Activated CD4-positive, alpha-beta T cell treated with anti-CD3 and anti-CD28 coated beads, Interleukin-2, amount 10 ng/mL, durations not matched to agents 24 days and 14 days (primary cell): Measurements from ENCODE around the gene C4A. TPM values are rescaled to one million over a fixed set of nuclear protein-coding genes. Genes with fewer than 3 reads are reported as not detected.
"Not testable (repeated sequence)": the region's sequence is repeated elsewhere in the genome, so short reads cannot be mapped to it uniquely, and the experiment has no call there.

Experiments
- DNase-seq: peaks from one replicate; pipeline ENCODE4 v3.0.0; 2022
- H3K27ac Mint-ChIP-seq: one replicate; pipeline ENCODE4 v1.8.0; 2022; ENCODE audit warnings: mild to moderate bottlenecking, mixed read lengths
- H3K27me3 Mint-ChIP-seq: one replicate; pipeline ENCODE4 v1.8.0; 2022; ENCODE audit warnings: mixed read lengths
- H3K36me3 Mint-ChIP-seq: one replicate; pipeline ENCODE4 v1.8.0; 2022; ENCODE audit warnings: low read depth, mild to moderate bottlenecking, mixed read lengths
- H3K4me1 Mint-ChIP-seq: one replicate; pipeline ENCODE4 v1.8.0; 2021; ENCODE audit warnings: mixed read lengths
- H3K4me3 Mint-ChIP-seq: one replicate; pipeline ENCODE4 v1.8.0; 2022; ENCODE audit warnings: mild to moderate bottlenecking, moderate library complexity, mixed read lengths
- H3K9me3 Mint-ChIP-seq: one replicate; pipeline ENCODE4 v1.8.0; 2021; ENCODE audit warnings: mixed read lengths
- intact Hi-C: fragments of 100-400 bp; cut with micrococcal nuclease; formaldehyde crosslinking; loops from one replicate; pipeline ENCODE4 v1.15.1; 2023
- total RNA-seq: library from RNA; stranded (reverse); gene quantifications from 2 replicates; pipeline ENCODE4 v1.2.3, GENCODE V29; 2022

The C4A gene
- total RNA-seq, 1 donor from 2014 or later: 2.7 TPM

DNA sequence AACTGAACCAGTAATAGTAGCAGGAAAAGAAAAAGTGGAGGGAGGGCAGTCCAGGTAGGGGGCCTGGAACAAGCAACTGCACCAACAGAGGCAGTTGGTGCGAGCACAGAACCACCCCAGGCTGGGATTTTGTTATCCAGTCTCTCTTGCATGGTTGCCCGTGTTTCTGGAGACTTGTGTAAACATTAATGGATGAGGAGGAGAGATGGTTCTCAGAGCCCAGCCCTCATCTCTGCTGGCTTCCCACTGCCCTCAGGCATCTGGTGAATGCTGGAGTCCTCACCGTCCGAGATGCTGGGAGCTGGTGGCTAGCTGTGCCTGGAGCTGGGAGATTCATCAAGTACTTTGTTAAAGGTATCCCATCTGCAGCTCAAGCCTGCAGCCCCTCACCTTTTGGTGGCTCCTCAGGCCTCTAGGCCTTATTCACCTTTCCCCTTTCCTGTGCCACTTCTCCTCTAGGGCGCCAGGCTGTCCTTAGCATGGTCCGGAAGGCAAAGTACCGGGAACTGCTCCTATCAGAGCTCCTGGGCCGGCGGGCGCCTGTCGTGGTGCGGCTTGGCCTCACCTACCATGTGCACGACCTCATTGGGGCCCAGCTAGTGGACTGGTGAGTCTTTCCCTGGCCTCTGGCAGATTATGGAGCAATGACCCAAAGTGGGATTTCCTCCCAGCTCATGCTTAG, 1.5 kb upstream of the C4A start:
- H3K4me3 Mint-ChIP-seq, H3K36me3 Mint-ChIP-seq, intact Hi-C loops, H3K9me3 Mint-ChIP-seq, DNase-seq, H3K27me3 Mint-ChIP-seq, H3K4me1 Mint-ChIP-seq: not testable (repeated sequence)
- peak overlapping the region; percentile 43 for H3K27ac Mint-ChIP-seq

GRCh38 chr6:31980998-31981397, 859 bp upstream of the C4A start:
- H3K27me3 Mint-ChIP-seq, DNase-seq, H3K4me1 Mint-ChIP-seq, H3K27ac Mint-ChIP-seq, H3K4me3 Mint-ChIP-seq, H3K9me3 Mint-ChIP-seq, H3K36me3 Mint-ChIP-seq, intact Hi-C loops: not testable (repeated sequence)

DNA sequence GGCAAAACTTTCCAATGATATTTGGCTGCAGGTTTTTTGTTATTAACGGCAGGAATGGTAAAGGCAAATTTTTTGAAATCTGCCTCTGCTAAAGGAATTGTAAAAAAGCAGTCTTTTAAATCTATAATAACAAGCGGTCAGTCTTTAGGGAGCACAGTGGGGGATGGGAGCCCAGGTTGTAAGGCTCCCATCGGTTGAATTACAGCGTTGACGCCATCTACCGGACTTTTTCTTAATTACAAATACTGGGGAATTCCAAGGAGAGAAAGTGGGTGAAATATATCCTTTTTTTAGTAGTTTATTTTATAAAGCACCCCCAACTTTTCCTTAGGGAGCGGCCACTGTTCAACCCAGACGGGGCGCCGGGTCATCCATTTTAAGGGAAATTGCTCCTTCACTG, 7.5 kb downstream of the C4A start:
- H3K9me3 Mint-ChIP-seq, H3K36me3 Mint-ChIP-seq, DNase-seq, H3K27me3 Mint-ChIP-seq, H3K27ac Mint-ChIP-seq, H3K4me1 Mint-ChIP-seq, H3K4me3 Mint-ChIP-seq, intact Hi-C loops: not testable (repeated sequence)

DNA sequence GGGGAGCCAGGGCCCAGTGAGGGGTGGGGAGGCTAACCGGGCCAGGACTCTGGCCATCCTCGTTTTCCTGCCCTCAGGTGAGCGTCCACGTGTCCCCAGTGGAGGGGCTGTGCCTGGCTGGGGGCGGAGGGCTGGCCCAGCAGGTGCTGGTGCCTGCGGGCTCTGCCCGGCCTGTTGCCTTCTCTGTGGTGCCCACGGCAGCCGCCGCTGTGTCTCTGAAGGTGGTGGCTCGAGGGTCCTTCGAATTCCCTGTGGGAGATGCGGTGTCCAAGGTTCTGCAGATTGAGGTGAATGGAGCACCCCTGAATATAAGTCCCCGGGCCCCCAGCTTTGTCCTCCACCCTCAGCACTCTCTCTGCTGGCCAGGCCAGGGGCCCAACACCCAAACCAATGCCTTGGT, 12.6 kb downstream of the C4A start:
- intact Hi-C loops, H3K36me3 Mint-ChIP-seq, H3K27me3 Mint-ChIP-seq, H3K4me3 Mint-ChIP-seq, H3K27ac Mint-ChIP-seq, H3K4me1 Mint-ChIP-seq, H3K9me3 Mint-ChIP-seq: not testable (repeated sequence)
- DNase-seq: peak; percentile 25

DNA sequence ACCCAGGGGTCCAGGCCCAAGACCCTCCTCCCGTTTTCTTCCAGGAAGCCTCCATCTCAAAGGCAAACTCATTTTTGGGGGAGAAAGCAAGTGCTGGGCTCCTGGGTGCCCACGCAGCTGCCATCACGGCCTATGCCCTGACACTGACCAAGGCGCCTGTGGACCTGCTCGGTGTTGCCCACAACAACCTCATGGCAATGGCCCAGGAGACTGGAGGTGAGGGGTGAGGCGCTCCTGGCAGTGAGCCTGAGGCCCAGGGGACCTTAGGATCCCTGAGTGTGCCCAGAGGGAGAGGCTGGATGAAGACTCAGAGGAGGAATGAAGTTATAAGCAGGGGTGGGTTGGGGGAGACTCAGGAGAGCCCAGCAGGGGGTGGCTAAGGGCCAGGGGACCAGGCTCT, 14.5 kb downstream of the C4A start:
- H3K36me3 Mint-ChIP-seq, H3K4me1 Mint-ChIP-seq, H3K9me3 Mint-ChIP-seq, H3K27ac Mint-ChIP-seq, H3K27me3 Mint-ChIP-seq, H3K4me3 Mint-ChIP-seq, intact Hi-C loops: not testable (repeated sequence)
- DNase-seq: peak; percentile 13

- DNase-seq, H3K27ac Mint-ChIP-seq, H3K27me3 Mint-ChIP-seq, H3K36me3 Mint-ChIP-seq, H3K9me3 Mint-ChIP-seq, H3K4me1 Mint-ChIP-seq, intact Hi-C loops, H3K4me3 Mint-ChIP-seq: not testable (repeated sequence)
Observed at GRCh38 chr6:32002546-32003268, 20.9 kb downstream of the C4A start.

- DNase-seq, H3K27me3 Mint-ChIP-seq, H3K36me3 Mint-ChIP-seq, H3K4me1 Mint-ChIP-seq, H3K9me3 Mint-ChIP-seq, intact Hi-C loops, H3K4me3 Mint-ChIP-seq, H3K27ac Mint-ChIP-seq: not testable (repeated sequence)
Observed at GRCh38 chr6:32003301-32003700, 21.4 kb downstream of the C4A start.

DNA sequence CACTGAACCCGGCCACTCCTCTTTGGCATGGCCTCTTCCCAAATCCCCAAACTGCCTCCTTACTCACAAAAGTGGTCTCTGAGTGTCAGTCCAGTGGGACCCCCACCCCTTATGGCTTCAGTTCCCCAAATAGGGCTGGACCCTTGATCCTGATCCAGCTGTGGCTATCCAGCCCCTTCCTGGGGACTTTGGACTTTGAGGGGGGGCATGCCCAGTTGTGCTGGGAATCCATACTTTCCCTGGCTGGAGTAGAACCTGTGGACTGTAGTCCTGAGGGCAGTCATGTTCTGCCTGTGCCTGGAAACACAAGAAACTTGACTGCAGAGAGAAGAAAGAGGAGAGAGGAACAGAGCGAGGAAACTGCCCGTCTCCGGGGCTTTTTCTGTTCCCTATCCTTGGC, 22.5 kb downstream of the C4A start:
- H3K36me3 Mint-ChIP-seq, H3K27me3 Mint-ChIP-seq, H3K4me3 Mint-ChIP-seq, H3K4me1 Mint-ChIP-seq, H3K9me3 Mint-ChIP-seq, H3K27ac Mint-ChIP-seq, intact Hi-C loops: not testable (repeated sequence)
- DNase-seq: peak; percentile 1

- DNase-seq: peak; percentile 27
- H3K27me3 Mint-ChIP-seq, H3K27ac Mint-ChIP-seq, H3K4me1 Mint-ChIP-seq, intact Hi-C loops, H3K9me3 Mint-ChIP-seq, H3K36me3 Mint-ChIP-seq, H3K4me3 Mint-ChIP-seq: not testable (repeated sequence)
Observed at GRCh38 chr6:32004864-32005537, 23.1 kb downstream of the C4A start.

DNA sequence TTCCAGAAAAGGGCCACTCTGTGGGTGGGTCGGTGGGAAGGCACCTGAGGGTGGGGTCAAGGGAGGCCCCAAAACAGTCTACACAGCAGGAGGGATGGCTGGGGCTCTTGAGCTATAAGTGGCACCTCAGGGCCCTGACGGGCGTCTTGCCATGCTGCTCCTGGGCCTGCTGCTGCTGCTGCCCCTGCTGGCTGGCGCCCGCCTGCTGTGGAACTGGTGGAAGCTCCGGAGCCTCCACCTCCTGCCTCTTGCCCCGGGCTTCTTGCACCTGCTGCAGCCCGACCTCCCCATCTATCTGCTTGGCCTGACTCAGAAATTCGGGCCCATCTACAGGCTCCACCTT, 23.7 kb downstream of the C4A start:
- H3K4me1 Mint-ChIP-seq, H3K27ac Mint-ChIP-seq, H3K36me3 Mint-ChIP-seq, intact Hi-C loops, H3K9me3 Mint-ChIP-seq, H3K27me3 Mint-ChIP-seq, H3K4me3 Mint-ChIP-seq: not testable (repeated sequence)
- peak; percentile 15 for DNase-seq

- H3K27me3 Mint-ChIP-seq, H3K4me3 Mint-ChIP-seq, H3K27ac Mint-ChIP-seq, intact Hi-C loops, H3K9me3 Mint-ChIP-seq, H3K36me3 Mint-ChIP-seq, H3K4me1 Mint-ChIP-seq: not testable (repeated sequence)
- peak; percentile 30 for DNase-seq
Observed at GRCh38 chr6:32005991-32006529, 24.2 kb downstream of the C4A start.

GRCh38 chr6:32007086-32007485, 25.2 kb downstream of the C4A start:
- H3K27ac Mint-ChIP-seq, H3K27me3 Mint-ChIP-seq, H3K36me3 Mint-ChIP-seq, H3K9me3 Mint-ChIP-seq, intact Hi-C loops, H3K4me1 Mint-ChIP-seq, H3K4me3 Mint-ChIP-seq: not testable (repeated sequence)
- peak; percentile 31 for DNase-seq

GRCh38 chr6:32008037-32008436, 26.2 kb downstream of the C4A start:
- H3K27me3 Mint-ChIP-seq, DNase-seq, H3K4me1 Mint-ChIP-seq, H3K9me3 Mint-ChIP-seq, H3K36me3 Mint-ChIP-seq, H3K4me3 Mint-ChIP-seq, H3K27ac Mint-ChIP-seq, intact Hi-C loops: not testable (repeated sequence)

DNA sequence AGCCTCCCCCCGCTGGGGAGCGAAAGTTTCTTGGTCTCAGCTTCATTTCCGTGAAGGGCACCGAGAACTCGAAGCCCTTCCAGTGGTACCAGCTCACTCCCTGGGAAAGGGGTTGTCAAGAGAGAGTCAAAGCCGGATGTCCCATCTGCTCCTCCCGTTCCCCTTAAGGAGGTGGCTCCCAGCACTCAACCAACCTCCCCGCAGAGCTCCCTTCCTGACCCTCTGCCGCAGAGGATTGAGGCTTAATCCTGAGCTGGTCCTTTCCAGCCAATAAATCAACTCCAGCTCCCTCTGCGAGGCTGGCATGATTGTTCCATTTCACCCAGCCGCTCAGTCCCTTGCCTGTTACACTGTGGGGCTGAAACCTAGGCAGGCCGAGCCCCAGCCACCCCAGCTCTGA, 26.8 kb downstream of the C4A start:
- H3K9me3 Mint-ChIP-seq, H3K4me1 Mint-ChIP-seq, H3K36me3 Mint-ChIP-seq, intact Hi-C loops, H3K4me3 Mint-ChIP-seq, H3K27ac Mint-ChIP-seq, H3K27me3 Mint-ChIP-seq: not testable (repeated sequence)
- DNase-seq: peak; percentile 7
